KG1 (cell line): ENCODE data around the gene KCNA1.

ENCODE experiments used
- DNase-seq: peaks from one replicate; lab custom pipeline; 2025; lab: John Stamatoyannopoulos, UW

The KCNA1 gene

DNA sequence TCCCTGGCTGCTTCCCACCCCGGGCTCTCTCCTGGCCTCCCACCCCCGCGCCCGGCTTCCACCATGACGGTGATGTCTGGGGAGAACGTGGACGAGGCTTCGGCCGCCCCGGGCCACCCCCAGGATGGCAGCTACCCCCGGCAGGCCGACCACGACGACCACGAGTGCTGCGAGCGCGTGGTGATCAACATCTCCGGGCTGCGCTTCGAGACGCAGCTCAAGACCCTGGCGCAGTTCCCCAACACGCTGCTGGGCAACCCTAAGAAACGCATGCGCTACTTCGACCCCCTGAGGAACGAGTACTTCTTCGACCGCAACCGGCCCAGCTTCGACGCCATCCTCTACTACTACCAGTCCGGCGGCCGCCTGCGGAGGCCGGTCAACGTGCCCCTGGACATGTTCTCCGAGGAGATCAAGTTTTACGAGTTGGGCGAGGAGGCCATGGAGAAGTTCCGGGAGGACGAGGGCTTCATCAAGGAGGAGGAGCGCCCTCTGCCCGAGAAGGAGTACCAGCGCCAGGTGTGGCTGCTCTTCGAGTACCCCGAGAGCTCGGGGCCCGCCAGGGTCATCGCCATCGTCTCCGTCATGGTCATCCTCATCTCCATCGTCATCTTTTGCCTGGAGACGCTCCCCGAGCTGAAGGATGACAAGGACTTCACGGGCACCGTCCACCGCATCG is 1.8 kb downstream of the KCNA1 start:
- DNase-seq = no peak

DNA sequence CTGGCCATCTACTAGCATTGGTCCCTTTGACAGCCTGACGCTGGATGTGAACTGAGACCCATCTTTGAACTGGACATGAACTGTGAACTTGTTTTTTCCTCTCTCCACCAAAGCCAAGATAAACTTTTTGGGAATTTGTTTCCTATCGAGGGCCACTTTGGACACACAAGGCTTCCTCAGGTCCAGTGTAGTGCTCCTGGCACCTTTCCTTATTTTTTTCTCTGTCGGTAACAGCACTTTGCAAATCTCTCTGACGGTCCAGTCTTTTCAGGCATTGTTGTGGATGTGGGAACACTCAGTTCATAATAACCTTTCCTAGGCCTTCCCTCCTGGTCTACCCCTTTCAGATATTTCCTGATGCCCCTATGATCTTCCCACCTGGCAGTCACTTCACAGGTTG is 5.0 kb downstream of the KCNA1 start:
- no peak for DNase-seq

DNA sequence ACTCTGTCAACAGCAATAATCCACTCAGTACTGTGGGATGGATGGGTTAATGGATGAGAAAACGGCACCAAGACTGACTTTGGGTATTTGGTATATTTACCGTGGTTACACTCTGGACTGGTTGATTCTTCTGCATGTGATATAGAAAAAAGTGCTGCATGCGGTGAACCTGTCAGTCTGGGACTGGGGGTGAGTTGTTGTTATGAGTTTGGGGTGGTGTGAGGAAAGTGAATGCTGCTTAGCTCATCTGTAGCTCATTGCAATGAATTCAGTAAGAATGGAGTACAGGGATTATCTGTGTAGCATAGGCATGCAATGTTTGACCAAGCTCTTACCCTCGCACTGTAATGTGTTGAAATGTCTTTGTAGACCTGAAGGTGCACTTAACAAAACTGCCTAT is 6.0 kb downstream of the KCNA1 start:
- DNase-seq = no peak

DNA sequence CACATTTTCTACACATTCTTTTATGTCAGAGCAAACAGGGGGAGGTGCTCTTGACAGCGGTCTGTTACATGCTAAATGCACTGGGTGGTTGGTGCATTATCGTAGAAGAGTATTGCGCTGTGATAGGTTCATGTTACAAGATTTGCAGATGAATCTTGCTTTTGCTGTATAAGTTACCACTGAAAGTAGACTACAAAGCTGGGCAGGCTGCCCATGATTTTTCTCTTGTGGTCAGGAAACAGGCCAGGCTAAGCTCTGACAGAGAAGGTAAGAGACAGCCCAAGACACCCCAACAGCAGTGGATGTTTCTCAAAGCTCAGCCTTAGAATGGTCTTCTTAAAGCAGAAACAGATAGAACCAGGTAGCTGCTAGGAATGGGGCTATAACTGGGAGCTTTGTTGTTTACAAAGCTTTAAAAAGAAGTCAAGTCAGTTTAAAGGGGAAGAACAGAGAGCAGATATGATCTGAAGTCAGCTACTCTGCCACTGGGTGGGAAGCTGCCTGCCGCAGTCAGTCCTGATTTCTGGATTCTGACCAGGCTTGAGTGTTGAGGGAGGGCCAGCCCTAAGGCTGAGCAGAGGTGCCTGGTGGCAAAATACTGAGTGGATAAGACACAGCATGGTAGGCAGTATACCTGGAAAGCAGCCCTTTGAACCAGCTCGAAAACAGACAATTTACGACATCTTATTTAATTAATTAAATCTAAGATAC is 9.4 kb downstream of the KCNA1 start:
- DNase-seq = no peak

DNA sequence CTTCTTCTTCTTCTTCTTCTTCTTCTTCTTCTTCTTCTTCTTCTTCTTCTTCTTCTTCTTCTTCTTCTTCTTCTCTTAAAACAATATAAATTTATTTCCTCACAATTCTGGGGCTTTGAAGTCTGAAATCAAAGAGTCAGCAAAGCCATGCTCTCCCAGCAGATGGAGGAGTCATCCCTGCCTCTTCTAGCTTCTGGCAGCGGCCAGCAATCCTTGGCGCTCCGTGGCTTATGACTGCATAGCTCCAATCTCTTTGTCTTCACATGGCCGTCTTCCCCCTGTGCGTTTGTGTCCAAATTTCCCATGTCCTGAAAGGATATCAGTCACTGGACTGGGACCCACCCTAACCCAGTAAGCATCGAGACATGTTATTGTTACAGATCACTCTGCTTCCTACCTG is 22.9 kb downstream of the KCNA1 start:
- DNase-seq = no peak

DNA sequence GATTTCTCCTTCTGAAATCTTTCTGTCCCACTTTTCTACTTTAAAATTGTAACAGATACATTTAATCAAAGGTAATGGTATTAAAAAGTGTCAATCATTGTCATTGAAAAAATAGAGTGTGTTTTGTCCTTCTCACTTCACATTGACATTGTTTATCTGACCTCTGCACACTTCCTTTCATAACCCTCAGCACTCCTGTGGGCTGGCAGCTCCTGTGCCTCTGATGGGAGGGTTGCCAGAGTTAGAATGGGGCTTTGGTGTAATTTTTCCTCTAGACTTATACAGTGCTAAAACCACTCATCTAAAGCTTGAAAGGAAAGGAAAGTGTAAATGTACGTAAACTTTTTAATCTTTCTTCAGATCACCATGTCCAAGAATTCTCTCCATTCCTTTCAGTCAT is 23.7 kb downstream of the KCNA1 start:
- no peak for DNase-seq

DNA sequence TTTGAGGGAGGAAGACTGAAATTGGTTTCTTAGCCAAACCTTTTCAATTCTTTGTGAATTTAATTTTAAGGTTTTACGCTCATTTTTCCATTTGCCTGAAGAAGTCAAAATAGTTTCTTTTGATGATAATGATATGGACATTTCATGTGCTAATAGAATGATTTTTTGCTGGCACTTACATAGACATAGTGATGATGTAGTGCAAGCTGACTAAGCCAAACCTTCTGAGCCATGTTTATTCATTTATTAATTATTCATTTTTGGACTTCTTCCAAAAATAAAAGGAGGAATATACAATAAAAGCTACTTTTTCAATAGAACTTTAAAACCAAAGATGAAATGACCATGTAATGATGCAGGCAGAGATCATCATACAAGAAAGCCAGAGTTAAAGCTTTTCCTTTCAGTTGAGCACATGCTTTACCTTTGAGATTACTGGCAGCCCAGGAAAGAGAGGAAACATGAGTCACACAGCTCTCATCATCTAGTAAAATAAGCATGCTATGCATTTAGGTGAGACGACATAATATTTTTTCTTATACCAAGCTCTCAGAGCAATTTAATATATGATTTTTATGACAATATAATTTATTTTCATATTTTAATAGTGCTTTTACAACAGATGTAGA is 24.8 kb downstream of the KCNA1 start:
- no peak for DNase-seq

DNA sequence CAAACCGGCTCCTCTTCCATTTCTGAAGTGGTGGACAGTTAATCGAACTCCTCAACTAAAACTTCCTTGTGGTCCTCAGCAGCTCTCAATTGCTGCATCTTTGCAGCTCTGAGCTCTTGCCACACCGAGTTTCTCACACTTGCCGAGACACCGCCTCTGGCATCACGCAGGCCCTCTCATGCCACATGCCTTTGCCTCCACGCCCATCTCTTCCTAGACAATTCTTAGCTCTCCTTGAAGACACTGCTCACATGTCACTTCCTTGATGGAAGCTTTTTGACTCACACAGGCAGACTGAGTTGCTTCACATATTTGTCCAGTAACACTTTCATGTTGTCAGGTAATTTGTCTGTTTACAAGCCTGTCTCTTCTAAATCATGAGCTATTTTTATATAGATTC is 29.2 kb downstream of the KCNA1 start:
- DNase-seq = no peak

DNA sequence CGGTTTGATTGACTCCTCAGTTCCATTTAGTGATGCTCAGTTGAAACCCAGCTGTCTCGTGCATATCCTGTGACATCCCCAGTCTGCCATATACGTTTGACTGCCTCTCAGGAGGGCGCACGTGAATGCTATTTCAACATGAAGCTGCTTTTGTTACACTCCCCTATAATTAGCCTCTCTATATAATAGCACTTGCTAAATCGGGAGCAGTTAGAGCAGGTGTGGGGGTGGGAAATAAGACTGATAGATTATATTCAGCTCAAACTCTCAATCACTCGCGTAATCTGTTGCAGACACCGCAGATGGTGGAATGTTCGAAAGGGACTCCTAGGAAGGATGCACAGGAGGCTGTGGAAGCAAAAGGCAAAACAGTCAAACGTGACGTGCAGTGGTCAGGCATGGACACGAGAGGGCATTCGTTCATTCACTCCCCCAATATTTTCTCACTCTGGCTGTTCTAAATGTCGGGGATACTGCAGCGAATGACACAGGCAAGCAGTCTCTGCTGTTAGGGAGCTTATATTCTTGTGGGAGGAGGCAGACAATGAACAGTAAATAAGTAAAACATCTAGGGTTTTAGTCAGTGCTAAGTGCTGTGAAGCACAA is 29.8 kb downstream of the KCNA1 start:
- DNase-seq = no peak

DNA sequence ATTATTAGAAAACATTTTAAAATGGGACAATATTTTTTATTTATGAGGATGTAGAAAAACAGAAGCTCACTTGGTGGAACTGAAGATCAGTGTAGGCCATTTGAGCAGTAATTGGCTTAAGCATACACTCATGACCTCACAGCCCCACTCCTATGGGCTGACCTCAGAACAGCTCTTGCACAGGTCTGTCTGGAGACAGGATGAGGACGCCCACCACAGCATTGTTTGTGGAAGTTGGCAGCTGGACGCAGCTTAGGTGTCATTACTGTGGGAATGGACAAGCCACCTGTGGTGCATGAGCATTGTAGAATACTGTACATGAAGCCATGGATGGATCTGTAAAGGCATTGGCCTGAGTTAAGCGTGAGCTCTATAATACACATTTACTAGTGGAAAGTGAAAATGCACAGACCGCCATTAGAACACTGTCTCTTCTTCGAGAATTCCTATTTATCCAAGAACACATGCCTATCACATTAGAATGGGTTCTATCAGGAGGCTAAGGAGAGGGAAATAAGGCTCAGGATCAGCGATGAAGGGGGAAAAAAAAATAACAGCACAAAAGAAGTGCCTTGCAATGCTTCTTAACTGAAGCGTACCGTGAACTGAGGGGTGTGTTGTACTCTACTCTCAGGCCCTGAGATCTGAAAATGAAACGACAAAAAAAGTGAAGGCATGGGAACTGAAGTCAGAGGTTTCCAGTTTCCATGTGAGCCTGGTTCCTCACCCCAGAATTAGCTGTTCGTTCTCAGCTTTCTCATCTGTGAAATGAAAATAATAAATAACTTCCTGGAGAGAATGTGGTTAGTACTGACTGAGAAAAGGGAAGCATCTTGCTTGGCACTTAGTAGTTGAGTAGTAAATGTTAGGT is 33.6 kb downstream of the KCNA1 start:
- no peak for DNase-seq

DNA sequence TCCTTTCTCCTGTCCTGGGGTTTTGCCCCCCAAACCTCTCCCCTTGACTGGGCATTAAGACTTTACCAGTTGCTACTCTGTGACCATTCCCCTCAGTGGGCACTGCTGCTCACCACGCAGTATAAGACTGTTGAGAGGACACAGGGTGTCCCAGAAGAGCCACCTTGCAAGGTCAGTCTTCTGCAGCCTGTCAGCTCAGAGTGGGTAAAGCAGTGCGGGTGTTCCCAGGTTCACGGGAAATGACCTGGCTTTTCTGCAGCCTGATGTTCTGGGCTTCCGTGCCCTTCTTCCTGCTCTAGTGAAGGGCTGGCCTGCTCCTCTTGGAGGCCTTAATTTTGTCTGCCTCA is 34.2 kb downstream of the KCNA1 start:
- DNase-seq = no peak

DNA sequence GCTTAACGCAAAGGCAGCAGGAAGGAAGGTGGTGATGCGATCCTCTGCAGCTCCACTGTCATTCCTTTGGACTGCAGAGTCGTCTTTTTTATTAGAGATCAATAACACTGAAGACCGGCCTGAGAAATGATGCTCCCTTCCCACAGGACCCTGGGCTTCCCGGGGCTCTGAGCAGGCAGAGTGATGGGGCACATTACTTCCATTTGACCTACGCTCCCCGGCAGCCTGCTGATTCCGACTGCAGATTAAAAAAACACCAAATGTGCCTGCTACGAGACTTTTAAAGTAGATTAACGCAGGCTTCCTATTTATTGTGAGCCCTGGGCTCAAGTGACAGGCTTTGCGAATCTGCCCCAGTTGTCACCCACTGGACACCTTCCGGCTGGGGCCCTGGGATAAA is 37.5 kb downstream of the KCNA1 start:
- no peak for DNase-seq

DNA sequence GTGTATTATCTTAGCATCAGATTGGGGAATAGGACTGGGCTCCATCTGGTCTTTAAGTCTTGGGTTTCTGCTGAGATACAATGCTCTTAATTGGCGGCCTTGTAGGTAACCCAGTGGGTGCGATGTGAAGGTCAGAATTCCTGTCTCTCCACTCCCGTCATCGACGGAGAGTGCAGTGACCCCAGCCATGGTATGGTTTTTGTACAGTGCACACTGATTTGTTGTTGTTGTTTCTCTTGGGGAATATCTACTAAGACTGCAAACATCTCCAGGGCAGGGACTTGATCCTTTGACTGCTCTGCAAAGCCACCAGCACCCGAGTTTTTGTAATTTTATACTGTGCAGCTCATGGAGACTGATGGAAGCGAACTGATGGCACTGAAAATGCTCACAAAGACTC is 41.4 kb downstream of the KCNA1 start:
- no peak for DNase-seq

DNA sequence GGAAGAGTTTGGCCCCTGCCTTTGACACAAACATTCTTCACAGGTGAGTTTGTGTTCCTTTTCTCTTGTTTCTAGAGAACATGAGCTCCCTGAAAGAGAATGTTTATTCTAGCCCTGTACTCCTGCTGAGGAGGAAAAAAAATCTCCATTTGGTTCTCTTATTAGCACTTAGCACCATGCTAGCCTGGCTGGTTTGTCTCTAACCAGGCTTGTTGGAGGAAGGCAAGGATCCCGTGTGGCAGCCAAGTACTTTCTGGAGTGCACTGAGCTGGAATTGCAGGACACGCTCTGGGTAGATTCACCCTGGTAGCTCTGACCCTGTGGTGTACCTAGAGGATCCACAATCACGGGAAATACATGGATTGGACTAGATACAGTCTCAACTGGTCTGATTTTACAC is 41.9 kb downstream of the KCNA1 start:
- no peak for DNase-seq

DNA sequence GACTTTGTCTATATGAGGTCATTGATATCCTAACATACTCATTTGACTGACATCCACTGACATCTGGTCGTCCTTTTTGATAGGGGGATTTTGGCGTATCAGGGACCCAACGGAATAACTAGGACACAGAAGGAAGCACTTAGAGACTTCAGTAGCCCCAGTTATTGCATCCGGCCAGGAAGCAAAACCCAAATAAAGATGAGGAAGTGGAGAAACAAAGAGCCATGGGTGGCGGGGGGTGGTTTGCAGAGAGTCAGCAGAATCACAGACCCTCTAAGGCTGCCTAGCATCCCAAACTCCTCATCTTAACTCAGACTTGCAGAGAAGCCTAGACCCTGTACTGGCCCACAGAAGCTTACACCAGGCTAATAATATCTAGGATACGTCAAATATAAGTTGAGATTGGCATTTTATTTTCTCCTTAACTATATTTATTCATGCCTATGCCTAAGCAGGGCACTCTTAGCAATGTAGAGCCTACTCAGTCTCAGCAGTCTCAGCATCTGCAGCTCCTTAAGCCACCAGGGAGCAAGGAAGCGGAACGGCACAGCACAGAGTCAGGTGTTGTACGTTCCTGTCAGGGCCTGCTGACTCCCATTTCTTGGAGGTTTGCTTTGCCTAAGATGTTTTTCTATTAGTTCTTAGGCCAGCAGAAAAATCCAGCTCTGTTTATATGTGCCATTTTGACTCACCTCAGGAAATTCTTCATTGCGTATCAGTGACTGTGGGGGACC is 45.1 kb downstream of the KCNA1 start:
- DNase-seq = no peak

DNA sequence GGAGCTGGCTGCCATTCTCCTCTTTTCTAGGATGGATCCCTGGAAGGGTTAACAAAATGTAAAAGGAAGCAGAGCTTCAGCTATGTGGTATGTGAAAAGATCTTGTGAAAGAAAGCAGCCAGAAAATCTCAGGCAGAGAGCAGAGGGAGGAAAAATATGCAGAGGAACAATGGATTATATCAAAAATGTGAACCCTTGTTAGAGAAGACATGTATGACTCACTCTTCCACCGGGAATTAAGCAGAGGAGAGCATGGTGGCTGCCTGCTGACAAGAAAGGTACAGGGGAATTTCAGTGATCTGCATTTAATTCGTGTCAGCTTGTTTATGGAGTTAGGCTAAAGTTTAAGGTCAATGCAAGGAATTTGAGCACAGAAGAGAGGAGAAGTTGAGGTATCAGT is 46.3 kb downstream of the KCNA1 start:
- DNase-seq = no peak

DNA sequence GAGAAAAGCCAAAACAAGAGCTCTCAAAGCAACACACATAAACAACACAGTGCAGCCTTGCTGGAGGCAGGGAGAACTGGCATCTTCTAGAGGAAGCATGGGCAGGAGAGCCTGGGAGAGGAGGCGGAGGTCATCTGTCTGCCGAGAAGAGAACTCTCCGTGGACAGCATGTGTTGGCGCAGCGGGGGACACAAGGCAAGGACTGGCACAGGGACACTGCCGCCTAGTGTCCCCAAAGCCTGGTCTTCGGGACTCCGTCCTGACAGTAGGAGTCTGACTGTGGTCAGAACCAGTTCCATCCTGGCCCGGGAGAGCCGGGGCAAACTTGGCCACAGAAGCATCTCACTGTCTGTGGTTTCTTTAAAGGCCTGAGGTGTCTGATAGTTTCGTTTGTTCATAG is 47.3 kb downstream of the KCNA1 start:
- DNase-seq = no peak

DNA sequence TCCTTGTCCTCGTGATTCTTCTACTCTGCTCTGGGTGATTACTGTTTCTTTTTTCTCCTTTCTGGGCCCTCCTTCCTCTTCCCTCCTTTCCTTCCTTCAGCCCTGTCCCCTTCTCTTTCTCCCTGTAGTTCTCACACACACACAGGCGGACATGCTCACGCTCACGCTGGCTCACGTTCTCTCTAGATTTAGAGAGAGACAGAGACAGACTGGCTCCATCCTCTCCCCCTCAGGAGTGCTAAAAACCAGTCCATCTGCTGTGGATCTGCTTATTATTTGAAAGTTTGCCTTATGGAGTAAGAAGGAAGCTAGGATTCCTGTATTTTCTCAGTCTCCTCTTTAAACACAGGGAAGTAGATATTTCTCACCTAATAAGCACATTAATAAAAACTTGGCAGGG is 48.1 kb downstream of the KCNA1 start:
- DNase-seq = no peak

DNA sequence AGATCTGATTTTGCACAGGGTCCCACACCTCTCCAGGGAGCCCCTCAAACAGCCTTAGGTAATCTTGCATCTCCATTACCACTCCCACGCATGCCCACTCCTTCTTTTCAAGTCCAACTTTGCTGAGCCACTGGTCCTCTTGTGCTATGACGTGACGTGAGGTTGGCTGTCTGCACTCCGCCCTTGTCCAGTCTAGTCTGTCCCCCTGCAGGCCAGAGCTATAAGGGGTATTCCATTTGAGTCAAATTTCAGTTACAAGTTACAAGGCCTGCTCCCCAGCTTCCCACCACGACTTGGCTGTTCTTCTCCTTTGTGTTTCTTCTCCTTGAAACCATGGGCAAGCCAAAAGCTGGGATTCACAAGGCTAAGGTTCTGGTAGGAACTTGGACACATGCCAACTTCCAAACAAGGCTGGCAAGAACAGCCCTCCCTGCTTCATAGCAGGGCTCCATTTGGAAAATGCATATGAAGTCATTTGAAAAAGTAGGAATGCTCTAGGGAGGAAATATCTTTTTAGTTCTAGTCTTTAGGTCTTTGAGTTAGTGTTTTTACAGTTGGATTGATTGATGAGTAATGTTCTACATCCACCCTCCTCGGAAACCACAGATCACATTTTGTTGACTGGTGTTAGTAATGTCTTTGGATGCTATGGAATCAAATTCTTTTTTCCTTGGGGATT is 49.1 kb downstream of the KCNA1 start:
- DNase-seq = no peak

DNA sequence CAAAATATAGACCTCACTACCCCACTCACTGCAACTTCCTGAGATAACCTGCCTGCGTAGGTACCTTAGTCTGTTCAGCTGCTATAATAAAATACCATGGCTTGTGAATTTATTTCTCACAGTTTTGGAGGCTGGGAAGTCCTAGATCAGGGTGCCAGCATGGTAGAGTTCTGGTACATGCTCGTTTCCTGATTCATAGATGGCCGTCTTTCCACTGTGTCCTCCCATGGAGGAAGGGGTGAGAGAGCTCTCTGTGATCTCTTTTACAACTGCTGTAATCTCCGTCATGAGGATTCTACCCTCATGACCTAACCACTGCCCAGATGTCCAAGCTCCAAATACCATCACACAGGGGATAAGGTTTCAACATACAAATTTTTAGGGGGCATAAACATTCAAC is 49.7 kb downstream of the KCNA1 start:
- DNase-seq = no peak

DNA sequence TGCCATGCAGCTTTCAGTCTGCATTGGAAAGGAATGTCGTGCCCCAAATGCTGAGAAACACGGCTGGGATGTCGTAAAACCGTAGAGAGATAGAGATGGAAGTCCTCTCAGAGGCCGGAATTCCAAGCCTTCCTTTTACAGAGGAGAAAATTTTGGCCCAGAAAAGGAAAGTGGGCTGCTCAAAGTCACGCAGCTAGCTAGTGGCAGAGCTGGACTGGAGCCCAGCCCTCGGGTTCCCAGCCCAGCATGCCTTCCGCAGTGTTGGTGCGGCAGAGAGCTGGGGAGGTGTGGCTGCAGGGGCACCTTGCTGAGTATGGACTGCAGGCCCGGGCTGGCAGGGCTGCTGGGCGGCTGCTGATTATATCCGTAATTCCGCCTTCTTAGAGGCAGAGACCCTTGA is 50.3 kb downstream of the KCNA1 start:
- no peak for DNase-seq
